Neutrophil (primary cell): ENCODE data around the gene MOV10.

Experiments used
- H3K27ac ChIP-seq: fragments of 200-600 bp; sonication (generic); 2 replicates; pipeline ENCODE4 v1.5.1; 2016; ENCODE audit warnings: mild to moderate bottlenecking, moderate library complexity
- H3K27me3 ChIP-seq: fragments of 200-600 bp; sonication (generic); 2 replicates; pipeline ENCODE4 v1.6.0; 2016; ENCODE audit warnings: mild to moderate bottlenecking
- H3K36me3 ChIP-seq: fragments of 200-600 bp; sonication (generic); 2 replicates; pipeline ENCODE4 v1.5.1; 2017
- H3K4me1 ChIP-seq, 2 experiments: fragments of 200-600 bp in 1 of 2; sonication (generic) in 1 of 2; 1 replicate in 1 of 2; 2 replicates in 1 of 2; pipeline versions ENCODE4 v1.5.1 to v1.6.1; 2013 to 2016; ENCODE audit warnings: low read depth in 1 of 2, low read length in 1 of 2, mild to moderate bottlenecking in 1 of 2, moderate library complexity in 1 of 2; ENCODE audit not compliant: control insufficient read depth in 1 of 2, insufficient read depth in 1 of 2
- H3K4me3 ChIP-seq, 2 experiments: fragments of 200-600 bp in 1 of 2; sonication (generic) in 1 of 2; 1 replicate in 1 of 2; 2 replicates in 1 of 2; pipeline ENCODE4 v1.5.1; 2013 to 2016; ENCODE audit warnings: low read depth in 1 of 2, low read length in 1 of 2, mild to moderate bottlenecking in 1 of 2, moderate library complexity in 1 of 2
- H3K9me3 ChIP-seq: fragments of 200-600 bp; sonication (generic); 2 replicates; pipeline ENCODE4 v1.5.1; 2016
- TF ChIP-seq, protein P1 (sequence below): fragments of 200-600 bp; sonication (generic); IDR thresholded peaks from 2 replicates; pipeline ENCODE4 v1.5.1; 2016; ENCODE audit warnings: antibody characterized with exemption

Gene MOV10

DNA sequence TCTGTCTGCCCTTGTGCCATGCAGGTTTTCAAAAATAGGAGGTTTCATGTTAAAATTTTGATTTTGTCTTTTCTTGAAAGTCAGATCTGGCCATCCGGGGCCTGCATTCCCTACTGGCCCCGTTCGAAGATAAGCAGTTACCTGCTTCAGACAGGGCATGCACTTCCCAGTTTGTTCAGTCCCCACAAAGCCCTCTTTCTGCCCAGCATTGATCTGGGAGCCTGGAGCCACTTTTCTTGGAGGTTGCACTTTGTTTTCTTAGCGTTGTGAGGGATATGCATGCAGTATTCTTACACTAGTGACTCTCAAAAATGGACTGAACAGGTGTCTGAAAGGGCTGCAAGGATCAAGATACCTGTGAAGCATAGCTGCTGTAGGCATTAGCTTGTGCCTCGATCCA is 11.5 kb downstream of the MOV10 start:
- Histone ChIP-seq H3K27ac (no peak overlapping the region), H3K9me3 (no peaks in the 10 kb centered on the region), H3K27me3 (no peaks in the 10 kb centered on the region), H3K4me3 (no peak overlapping the region), H3K36me3 (no peaks in the 10 kb centered on the region), H3K4me1 (no peaks in the 10 kb centered on the region)
- TF ChIP-seq, protein P1, sequence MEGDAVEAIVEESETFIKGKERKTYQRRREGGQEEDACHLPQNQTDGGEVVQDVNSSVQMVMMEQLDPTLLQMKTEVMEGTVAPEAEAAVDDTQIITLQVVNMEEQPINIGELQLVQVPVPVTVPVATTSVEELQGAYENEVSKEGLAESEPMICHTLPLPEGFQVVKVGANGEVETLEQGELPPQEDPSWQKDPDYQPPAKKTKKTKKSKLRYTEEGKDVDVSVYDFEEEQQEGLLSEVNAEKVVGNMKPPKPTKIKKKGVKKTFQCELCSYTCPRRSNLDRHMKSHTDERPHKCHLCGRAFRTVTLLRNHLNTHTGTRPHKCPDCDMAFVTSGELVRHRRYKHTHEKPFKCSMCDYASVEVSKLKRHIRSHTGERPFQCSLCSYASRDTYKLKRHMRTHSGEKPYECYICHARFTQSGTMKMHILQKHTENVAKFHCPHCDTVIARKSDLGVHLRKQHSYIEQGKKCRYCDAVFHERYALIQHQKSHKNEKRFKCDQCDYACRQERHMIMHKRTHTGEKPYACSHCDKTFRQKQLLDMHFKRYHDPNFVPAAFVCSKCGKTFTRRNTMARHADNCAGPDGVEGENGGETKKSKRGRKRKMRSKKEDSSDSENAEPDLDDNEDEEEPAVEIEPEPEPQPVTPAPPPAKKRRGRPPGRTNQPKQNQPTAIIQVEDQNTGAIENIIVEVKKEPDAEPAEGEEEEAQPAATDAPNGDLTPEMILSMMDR = no peak

DNA sequence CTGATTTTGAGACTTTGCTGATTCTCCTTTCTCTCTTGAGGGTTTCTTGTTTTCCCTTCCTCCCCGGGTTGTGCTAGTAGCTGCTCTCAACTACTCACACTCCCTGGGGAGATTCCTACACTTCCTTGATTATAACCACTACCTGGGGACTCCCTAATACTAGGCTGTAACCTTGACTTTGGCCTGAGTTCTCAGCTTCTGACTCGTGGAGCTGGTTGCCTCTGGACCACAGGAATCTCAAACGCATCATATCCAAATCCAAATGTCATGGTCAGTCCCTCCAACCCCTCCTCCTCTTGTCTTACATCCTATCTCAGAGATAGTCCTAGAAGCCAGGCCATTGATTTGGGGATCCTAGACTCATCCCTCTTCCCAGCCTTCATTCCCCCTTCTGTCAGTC is 12.0 kb downstream of the MOV10 start:
- no peaks in the 10 kb centered on the region for H3K4me1 ChIP-seq

DNA sequence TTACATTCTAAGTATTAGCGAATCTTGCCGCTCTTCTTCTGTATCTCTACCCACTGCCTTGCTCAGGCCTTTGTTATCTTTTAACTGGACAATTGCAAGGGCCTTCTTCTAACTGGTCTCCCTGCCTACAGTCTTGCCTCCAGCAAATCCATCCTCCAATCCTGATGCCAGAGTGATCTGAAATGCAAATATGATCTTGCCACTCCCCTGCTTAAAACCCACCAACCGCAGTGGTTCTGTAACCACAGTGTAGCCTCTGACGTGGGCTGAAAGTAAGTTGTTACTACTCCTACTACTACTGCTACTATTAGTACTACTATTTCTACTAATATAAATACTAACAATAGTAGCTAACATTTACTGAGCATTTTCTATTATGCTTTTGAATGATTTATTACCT is 12.4 kb downstream of the MOV10 start:
- no peaks in the 10 kb centered on the region for H3K27me3 ChIP-seq
- TF ChIP-seq, protein P1 = no peak
- no peaks in the 10 kb centered on the region for H3K36me3 ChIP-seq
- no peak overlapping the region for H3K4me3 ChIP-seq
- no peaks in the 10 kb centered on the region for H3K9me3 ChIP-seq
- no peaks in the 10 kb centered on the region for H3K4me1 ChIP-seq
- no peak overlapping the region for H3K27ac ChIP-seq

More for the DNA sequence above, 12.0 kb downstream of the MOV10 start:
- no peak overlapping the region for H3K4me3 ChIP-seq
- no peaks in the 10 kb centered on the region for H3K36me3 ChIP-seq
- no peaks in the 10 kb centered on the region for H3K9me3 ChIP-seq
- no peak overlapping the region for H3K27ac ChIP-seq
- no peaks in the 10 kb centered on the region for H3K27me3 ChIP-seq
- TF ChIP-seq, protein P1 = no peak

DNA sequence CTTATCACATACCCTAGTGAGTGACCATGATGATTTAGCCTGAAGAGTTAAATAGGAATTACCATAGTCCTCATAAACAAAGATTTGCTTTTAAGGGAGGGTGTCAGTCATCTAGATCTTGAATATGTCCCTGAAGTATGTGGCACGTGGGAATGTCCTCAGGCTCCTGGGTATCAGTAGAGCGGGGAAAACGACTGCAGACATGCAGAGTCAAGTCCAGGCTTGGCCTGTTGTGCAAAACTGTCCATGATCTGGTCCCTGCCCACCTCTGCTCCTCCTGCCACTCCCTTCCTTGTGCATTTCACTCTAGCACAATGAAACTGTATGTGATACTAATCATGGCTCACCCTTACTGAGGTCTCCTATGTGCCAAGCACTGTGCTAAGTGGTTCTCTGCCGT is 12.9 kb downstream of the MOV10 start:
- Histone ChIP-seq H3K27me3 (no peaks in the 10 kb centered on the region), H3K36me3 (no peaks in the 10 kb centered on the region), H3K27ac (no peak overlapping the region), H3K4me1 (no peaks in the 10 kb centered on the region), H3K4me3 (no peak overlapping the region), H3K9me3 (no peaks in the 10 kb centered on the region)
- TF ChIP-seq, protein P1 = no peak

DNA sequence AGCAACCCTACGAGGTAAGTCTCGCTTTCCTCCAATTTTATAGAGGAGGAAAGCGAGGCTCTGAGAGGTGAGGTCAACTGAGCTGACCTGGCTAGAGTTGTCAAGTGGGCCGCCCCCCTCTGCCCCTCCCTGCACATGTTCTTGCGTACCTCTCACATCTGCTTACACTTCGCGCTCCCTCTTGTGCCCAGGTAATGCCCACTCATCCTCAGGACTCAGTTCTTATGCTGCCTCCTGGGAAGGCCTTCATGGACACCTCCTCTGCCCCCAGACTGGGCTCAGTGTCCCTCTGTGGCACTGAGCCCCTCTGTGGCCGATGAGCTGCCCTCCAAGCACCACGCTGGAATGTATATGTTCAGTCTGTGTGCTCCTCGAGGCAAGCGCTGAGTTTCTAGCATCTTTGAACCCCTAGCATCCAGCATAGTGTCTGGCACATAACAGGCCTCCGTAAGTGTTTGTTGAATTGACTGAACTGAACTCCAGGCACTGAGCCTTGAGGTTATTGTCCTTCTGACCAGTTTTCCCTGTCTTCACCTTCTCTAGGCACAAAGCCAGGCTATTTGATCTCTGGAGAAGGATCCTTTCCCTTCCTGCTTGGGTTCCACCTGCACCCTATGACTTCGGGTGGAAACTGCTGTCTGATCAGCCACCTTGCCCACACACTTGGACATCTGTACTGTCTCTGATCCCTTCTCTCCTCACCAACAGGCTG is 13.5 kb downstream of the MOV10 start:
- no peaks in the 10 kb centered on the region for H3K27me3 ChIP-seq
- no peaks in the 10 kb centered on the region for H3K4me1 ChIP-seq
- no peaks in the 10 kb centered on the region for H3K9me3 ChIP-seq
- TF ChIP-seq, protein P1 = no peak
- H3K4me3 ChIP-seq = no peak overlapping the region
- H3K27ac ChIP-seq = no peak overlapping the region
- no peaks in the 10 kb centered on the region for H3K36me3 ChIP-seq
